Stromal cell of bone marrow (primary cell): Measurements from ENCODE around the gene EPHA7.

ENCODE experiments used
- DNase-seq: peaks from one replicate; pipeline ENCODE4 v3.0.0-alpha.2; 2012; ENCODE audit warnings: low read depth

Gene EPHA7

GRCh38 chr6:93419304-93420162 is at the start of gene EPHA7:
TSS of gene EPHA7 (minus strand) at chr6:93419559. CDS start at chr6:93419341, 218 bp downstream.
- DNase-seq = peak; percentile 71

GRCh38 chr6:93468291-93468690 is 48.9 kb upstream of the EPHA7 start:
- DNase-seq = no peak

- DNase-seq = no peak
Observed at GRCh38 chr6:93454533-93454932, 35.2 kb upstream of the EPHA7 start.

GRCh38 chr6:93453956-93454355 is 34.6 kb upstream of the EPHA7 start:
- no peak for DNase-seq

- no peak for DNase-seq
Observed at GRCh38 chr6:93447874-93448273, 28.5 kb upstream of the EPHA7 start.

- DNase-seq = no peak
Observed at GRCh38 chr6:93437491-93437890, 18.1 kb upstream of the EPHA7 start.

- no peak for DNase-seq
Observed at GRCh38 chr6:93433592-93433991, 14.2 kb upstream of the EPHA7 start.

- no peak for DNase-seq
Observed at GRCh38 chr6:93424303-93425064, 5.1 kb upstream of the EPHA7 start.

- no peak for DNase-seq
Observed at GRCh38 chr6:93423542-93423941, 4.2 kb upstream of the EPHA7 start.

DNA sequence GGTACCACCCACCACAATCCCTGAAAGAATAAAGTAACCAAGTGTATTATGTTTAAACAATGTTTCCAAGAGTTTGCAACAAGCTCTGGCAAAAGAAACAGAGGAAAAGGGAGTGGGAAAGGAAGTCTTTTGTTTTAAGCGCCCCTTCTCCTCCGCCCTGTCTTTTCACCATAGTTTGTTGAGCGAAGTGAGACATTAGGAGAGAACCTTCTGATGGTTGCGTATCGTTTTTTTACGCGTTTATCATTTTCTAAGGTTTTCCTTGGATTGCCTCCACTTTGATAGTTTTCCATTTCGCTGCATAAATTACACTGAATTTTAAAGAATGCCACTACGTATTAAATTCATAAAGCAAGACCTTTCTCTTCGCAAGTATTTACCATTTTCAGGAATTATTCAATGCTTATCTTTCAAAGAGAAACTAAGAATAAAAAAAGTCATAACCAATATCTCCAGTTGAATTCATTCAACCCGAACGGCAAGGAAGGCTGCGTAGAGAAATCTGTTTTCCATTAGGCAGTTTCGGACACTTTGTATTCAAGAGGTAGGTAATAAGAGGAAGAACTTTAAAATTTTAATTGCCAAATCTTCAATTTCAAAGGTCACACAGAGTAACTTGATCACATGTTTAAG is 920 bp upstream of the EPHA7 start:
- no peak for DNase-seq

- DNase-seq = no peak
Observed at GRCh38 chr6:93418408-93419303, 703 bp downstream of the EPHA7 start.

- DNase-seq = no peak
Observed at GRCh38 chr6:93418033-93418407, 1.3 kb downstream of the EPHA7 start.

DNA sequence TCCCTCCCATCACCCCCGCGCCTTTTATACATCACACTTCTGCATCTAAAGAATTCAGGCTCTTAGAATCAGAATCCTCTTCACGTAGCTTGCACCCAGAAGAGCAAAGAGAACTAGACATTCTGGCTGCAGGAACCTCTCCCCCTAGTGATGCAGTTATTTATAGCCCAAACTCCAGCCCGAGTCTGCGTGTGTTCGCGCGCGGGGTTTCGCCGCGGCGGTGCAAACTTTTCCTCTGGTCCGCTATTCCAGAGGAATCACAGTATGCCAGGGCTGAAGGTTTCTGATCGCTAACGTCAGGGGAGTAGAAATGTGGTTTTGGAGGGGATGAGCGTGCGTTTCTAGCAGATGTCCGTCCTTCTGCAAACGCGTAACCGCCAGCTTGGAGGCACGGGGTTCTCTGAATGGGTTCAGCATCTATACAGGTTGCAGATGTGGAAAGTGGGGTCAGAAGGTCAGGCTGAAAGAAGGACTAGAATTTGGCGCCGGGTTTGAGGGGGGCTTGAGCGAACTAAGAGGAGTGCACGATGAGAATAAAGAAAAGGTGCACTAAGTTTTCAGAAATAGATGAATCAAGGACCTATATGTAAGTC is 1.8 kb downstream of the EPHA7 start:
- no peak for DNase-seq

DNA sequence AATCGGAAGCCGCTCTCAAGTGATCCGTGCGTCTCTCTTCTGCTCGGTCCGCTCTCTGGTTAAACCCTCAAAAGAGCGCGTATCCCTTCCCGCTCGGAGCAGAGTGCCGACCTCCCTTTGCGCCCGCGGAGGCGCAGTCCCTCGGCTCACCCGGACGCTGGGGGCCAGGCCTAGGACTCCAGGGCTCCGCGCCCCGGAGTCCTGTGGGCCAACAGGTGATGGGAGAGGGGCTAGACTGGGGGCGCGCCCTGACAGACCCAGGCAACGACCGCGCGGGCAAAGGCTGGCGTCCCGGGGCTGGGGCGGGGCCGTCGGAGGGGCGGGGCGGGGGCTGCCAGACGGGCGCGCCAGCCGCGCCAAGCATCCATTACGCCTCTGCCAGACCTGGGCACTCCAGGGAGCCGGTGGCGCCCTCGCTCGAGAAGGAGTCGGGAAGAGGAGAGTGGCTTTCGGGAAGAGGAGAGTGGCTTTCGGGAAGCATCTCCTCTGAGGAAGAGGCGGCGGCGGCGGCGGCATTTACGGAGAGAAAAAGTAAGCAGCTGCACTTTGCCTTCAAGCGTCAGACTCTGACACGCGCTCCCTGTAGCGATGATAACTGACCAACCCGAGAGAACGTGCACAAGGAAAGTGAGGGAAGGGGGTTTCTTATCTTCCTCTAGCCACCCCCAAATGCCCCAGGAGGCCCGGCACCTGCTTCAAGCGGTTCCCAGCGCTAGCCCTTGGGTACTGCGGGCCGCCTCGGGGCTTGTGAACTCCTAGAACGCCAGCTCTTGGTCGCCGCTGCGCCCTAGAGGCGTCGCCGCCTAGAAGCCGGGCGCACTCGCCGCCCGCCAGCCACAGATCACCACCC is 2.6 kb downstream of the EPHA7 start:
- no peak for DNase-seq

DNA sequence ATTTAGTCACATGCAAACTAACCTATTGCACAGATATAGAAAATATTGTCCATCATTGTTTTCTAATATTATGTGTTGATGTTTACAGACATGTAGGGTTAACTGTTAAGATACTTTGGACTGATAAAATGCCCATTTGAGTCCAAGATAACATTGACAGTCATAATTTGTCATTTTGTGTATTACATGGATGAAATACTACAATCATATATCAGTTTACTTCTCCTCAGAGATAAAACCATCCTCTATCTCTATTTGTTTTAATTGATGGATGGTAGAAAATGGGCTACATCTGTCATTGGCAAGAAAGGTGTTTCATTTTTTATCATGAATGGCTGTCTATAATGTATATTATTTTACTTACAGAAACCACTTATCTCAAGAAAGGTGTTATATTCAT is 6.2 kb downstream of the EPHA7 start:
- no peak for DNase-seq

GRCh38 chr6:93412452-93412851 is 6.9 kb downstream of the EPHA7 start:
- no peak for DNase-seq

- no peak for DNase-seq
Observed at GRCh38 chr6:93407186-93407585, 12.2 kb downstream of the EPHA7 start.

DNA sequence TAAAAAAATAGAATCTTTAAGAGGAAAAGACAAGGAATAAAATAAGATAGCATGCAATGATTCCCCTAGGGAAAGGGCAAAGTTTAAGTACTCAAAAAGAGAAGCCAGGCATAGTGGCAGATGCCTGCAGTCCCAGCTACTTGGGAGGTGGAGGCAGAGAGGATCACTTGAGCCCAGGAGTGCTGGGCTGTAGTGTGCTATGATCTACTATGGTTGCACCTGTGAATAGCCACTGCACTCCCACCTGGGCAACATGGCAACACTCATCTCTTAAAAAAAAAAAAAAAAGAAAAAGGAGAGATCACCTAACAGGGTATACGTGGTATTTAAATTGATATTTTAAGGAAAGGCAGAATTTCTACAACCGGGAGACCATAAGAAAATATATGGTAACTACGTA is 16.0 kb downstream of the EPHA7 start:
- DNase-seq = no peak

DNA sequence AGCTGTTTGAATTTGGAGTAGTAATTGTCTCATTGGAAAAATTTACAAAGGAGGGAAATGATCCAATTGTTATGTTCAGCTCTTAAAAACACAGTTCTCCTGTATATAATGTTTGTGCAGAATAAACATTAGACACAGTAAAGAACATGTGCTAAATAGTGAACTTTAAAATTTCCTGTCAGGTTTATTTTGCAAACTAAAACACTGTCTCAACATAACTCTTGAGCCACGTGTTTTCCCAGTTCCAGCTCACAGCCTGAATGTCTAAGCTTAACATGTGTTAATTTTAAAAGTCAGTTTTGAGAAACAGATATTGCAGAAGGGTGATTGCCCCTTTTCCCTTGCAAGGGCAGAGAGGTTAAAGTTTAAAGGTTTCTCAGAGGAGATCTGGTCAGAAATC is 20.6 kb downstream of the EPHA7 start:
- DNase-seq = no peak

DNA sequence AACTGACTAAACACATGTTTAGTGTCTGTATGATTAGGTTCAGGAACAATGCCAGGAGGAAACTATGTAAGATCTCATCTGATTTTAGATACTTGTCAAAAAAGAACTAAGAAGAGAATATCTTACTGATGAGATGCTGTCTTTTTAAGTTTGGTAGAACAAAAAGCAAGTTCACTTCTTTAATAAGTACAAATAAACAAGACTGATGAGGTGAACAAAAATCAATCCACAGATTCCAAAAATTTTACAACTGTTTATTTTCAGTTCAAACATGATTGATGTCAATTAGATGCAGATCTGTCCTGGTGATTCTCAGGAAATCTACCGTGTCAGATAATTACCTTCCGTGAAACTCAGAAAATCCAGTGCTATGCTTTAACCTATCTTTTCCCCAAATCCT is 24.9 kb downstream of the EPHA7 start:
- no peak for DNase-seq
